ENCODE data around the gene DNAJB9.

DNA sequence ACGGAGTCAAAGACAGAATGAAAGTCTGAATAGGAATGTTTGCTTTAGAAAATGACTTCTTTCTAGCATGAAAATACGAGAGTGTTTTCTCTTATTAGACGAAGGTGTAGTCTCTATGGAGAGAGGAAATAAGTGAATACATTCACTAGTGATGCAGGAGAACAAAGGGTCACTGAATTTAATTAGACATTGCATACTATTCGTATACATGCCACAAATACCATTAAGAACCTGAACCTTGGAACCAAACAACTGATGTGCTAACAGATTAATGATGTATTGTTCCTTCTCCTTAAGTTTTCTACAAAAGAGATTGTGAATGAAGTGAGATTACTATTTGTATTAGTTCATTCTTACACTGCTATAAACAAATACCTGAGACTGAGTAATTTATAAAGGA lies 10.4 kb upstream of the DNAJB9 start:
- no peak for TF ChIP-seq ZBTB1 (tag by site-specific recombination; IDR thresholded peaks at IDR 0.05)
- TF ChIP-seq YY1 (tag by site-specific recombination; IDR thresholded peaks at IDR 0.05) = no peak
- no peak for TF ChIP-seq ZNF558 (tag by site-specific recombination; IDR thresholded peaks at IDR 0.05)
- TF ChIP-seq, protein P1, sequence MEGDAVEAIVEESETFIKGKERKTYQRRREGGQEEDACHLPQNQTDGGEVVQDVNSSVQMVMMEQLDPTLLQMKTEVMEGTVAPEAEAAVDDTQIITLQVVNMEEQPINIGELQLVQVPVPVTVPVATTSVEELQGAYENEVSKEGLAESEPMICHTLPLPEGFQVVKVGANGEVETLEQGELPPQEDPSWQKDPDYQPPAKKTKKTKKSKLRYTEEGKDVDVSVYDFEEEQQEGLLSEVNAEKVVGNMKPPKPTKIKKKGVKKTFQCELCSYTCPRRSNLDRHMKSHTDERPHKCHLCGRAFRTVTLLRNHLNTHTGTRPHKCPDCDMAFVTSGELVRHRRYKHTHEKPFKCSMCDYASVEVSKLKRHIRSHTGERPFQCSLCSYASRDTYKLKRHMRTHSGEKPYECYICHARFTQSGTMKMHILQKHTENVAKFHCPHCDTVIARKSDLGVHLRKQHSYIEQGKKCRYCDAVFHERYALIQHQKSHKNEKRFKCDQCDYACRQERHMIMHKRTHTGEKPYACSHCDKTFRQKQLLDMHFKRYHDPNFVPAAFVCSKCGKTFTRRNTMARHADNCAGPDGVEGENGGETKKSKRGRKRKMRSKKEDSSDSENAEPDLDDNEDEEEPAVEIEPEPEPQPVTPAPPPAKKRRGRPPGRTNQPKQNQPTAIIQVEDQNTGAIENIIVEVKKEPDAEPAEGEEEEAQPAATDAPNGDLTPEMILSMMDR (tag by site-specific recombination; IDR thresholded peaks at IDR 0.05) = no peak
- TF ChIP-seq ZBTB8A (tag by site-specific recombination; IDR thresholded peaks at IDR 0.05) = no peak
- TF ChIP-seq, protein P2, sequence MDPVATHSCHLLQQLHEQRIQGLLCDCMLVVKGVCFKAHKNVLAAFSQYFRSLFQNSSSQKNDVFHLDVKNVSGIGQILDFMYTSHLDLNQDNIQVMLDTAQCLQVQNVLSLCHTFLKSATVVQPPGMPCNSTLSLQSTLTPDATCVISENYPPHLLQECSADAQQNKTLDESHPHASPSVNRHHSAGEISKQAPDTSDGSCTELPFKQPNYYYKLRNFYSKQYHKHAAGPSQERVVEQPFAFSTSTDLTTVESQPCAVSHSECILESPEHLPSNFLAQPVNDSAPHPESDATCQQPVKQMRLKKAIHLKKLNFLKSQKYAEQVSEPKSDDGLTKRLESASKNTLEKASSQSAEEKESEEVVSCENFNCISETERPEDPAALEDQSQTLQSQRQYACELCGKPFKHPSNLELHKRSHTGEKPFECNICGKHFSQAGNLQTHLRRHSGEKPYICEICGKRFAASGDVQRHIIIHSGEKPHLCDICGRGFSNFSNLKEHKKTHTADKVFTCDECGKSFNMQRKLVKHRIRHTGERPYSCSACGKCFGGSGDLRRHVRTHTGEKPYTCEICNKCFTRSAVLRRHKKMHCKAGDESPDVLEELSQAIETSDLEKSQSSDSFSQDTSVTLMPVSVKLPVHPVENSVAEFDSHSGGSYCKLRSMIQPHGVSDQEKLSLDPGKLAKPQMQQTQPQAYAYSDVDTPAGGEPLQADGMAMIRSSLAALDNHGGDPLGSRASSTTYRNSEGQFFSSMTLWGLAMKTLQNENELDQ (tag by site-specific recombination; IDR thresholded peaks at IDR 0.05; ENCODE audit: low read depth) = no peak
- TF ChIP-seq, protein P3, sequence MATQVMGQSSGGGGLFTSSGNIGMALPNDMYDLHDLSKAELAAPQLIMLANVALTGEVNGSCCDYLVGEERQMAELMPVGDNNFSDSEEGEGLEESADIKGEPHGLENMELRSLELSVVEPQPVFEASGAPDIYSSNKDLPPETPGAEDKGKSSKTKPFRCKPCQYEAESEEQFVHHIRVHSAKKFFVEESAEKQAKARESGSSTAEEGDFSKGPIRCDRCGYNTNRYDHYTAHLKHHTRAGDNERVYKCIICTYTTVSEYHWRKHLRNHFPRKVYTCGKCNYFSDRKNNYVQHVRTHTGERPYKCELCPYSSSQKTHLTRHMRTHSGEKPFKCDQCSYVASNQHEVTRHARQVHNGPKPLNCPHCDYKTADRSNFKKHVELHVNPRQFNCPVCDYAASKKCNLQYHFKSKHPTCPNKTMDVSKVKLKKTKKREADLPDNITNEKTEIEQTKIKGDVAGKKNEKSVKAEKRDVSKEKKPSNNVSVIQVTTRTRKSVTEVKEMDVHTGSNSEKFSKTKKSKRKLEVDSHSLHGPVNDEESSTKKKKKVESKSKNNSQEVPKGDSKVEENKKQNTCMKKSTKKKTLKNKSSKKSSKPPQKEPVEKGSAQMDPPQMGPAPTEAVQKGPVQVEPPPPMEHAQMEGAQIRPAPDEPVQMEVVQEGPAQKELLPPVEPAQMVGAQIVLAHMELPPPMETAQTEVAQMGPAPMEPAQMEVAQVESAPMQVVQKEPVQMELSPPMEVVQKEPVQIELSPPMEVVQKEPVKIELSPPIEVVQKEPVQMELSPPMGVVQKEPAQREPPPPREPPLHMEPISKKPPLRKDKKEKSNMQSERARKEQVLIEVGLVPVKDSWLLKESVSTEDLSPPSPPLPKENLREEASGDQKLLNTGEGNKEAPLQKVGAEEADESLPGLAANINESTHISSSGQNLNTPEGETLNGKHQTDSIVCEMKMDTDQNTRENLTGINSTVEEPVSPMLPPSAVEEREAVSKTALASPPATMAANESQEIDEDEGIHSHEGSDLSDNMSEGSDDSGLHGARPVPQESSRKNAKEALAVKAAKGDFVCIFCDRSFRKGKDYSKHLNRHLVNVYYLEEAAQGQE (tag by site-specific recombination; IDR thresholded peaks at IDR 0.05) = no peak
- TF ChIP-seq, protein P4, sequence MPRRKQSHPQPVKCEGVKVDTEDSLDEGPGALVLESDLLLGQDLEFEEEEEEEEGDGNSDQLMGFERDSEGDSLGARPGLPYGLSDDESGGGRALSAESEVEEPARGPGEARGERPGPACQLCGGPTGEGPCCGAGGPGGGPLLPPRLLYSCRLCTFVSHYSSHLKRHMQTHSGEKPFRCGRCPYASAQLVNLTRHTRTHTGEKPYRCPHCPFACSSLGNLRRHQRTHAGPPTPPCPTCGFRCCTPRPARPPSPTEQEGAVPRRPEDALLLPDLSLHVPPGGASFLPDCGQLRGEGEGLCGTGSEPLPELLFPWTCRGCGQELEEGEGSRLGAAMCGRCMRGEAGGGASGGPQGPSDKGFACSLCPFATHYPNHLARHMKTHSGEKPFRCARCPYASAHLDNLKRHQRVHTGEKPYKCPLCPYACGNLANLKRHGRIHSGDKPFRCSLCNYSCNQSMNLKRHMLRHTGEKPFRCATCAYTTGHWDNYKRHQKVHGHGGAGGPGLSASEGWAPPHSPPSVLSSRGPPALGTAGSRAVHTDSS (tag by site-specific recombination; IDR thresholded peaks at IDR 0.05) = no peak
- no peak for TF ChIP-seq OSR2 (tag by site-specific recombination; IDR thresholded peaks at IDR 0.05)
- TF ChIP-seq ZNF133 (tag by site-specific recombination; IDR thresholded peaks at IDR 0.05) = no peak
- TF ChIP-seq FEZF1 (tag by site-specific recombination; IDR thresholded peaks at IDR 0.05) = no peak
- no peak for TF ChIP-seq SP2 (tag by site-specific recombination; IDR thresholded peaks at IDR 0.05)
